ENCODE data around the gene CDH4.

The CDH4 gene

GRCh38 chr20:61796738-61797137 lies 544.7 kb downstream of the CDH4 start:
- DNase-seq (ENCODE audit: low spot score) = no peak

GRCh38 chr20:61797200-61797599 lies 545.1 kb downstream of the CDH4 start:
- DNase-seq (ENCODE audit: low spot score) = no peak

DNA sequence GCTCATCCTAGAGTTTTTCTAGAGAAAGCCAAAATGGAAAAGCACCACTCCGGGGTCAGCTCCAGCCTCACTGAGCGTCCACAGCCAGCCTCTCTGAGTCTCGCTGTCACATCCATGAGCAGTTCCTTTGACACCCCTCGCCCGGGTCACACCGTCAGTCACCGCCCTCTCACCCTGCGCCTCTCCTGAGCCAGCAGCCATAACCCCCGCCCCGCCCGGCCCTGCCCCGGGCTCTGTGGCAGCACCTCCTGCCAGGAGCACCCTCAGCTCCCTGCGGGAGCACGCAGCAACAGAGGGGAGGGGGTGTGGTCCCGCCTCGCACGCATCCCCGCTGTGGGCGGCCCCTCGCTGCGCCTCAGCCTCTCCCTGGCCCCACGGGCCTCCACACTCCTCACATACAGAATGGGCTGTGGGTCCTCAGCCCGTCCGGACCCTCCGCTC lies 545.9 kb downstream of the CDH4 start:
- no peak for DNase-seq (ENCODE audit: low spot score)

DNA sequence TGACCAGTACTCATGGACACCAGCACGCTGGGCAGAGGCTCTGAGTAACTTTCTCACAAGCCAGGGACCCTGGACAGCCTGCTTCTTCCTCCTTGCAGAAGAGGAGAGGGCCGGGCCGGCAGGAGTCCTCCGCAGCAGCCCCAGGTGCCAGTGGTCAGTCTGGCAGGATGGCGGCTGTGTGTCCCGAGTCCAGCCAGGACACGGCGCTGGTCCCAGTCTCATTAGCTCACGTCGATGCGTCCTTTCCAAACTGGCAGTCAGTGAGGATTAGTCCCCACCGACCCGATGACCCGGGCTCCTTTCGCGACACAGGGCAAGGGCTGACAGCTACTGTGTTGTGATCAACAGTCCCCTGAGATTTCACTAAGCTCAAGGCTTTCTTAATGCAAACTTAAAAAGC lies 546.6 kb downstream of the CDH4 start:
- DNase-seq (ENCODE audit: low spot score) = no peak

- no peak for DNase-seq (ENCODE audit: low spot score)
These were observed 547.4 kb downstream of the CDH4 start for GRCh38 chr20:61799394-61799923.

DNA sequence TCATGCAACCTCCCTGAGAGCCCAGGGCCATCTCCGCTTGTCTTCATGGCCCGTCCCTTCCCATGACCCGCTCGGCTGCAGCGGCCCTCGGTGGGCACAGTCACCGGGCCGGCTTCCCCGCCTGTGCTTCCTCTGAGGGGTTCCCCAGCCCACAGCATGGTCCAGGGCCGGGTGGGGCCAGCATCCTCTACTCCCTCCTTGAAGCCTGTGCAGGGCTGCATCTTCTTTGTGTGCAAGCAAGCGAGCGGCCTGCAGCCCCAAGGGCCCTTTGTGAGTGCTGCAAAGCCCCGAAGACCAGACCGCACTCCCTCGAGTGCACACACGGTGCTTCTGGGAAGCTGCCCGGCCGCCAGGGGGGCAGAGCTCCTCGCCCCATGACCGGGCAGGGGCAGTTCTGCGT lies 547.9 kb downstream of the CDH4 start:
- no peak for DNase-seq (ENCODE audit: low spot score)

GRCh38 chr20:61800359-61801064 lies 548.5 kb downstream of the CDH4 start:
- DNase-seq (ENCODE audit: low spot score) = no peak

DNA sequence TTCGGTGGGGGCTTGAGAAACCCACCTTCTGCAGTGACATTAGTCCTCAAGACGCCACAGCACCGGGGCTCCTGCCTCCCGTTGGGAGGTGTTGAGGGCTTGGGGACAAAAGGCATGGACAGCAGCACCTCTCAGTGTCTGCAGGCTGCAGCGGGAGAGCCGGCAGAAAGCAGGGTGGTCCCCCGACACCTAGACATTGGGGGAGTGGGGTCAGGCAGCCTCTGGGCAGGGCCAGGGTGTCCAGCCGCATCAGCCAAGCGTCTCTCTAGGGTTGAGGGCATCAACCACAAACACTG lies 549.0 kb downstream of the CDH4 start:
- DNase-seq (ENCODE audit: low spot score) = no peak

DNA sequence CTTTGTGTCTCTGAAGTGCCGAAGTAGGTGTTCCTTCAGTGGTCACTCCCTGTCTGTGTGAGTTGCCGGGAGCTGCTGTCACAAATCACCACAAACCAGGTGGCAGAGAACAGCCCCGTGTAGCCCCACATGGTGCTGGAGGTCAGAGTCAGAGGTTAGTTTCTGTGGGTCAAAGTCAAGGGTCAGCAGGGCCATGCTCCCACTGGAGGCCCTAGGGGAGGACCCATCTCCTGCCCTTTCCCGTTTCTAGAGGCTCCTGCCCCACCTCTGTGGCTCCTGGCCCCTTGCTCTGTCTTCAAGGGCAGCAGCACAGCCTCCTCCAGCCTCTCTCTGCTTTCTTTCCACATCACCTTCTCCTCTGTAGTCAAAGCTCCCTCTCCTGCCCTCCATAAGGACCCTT lies 549.4 kb downstream of the CDH4 start:
- no peak for DNase-seq (ENCODE audit: low spot score)

- no peak for DNase-seq (ENCODE audit: low spot score)
These were observed 549.9 kb downstream of the CDH4 start for GRCh38 chr20:61801857-61802442.

- DNase-seq (ENCODE audit: low spot score) = no peak
These were observed 550.8 kb downstream of the CDH4 start for GRCh38 chr20:61802721-61803311.

GRCh38 chr20:61803416-61803914 lies 551.4 kb downstream of the CDH4 start:
- DNase-seq (ENCODE audit: low spot score) = no peak

DNA sequence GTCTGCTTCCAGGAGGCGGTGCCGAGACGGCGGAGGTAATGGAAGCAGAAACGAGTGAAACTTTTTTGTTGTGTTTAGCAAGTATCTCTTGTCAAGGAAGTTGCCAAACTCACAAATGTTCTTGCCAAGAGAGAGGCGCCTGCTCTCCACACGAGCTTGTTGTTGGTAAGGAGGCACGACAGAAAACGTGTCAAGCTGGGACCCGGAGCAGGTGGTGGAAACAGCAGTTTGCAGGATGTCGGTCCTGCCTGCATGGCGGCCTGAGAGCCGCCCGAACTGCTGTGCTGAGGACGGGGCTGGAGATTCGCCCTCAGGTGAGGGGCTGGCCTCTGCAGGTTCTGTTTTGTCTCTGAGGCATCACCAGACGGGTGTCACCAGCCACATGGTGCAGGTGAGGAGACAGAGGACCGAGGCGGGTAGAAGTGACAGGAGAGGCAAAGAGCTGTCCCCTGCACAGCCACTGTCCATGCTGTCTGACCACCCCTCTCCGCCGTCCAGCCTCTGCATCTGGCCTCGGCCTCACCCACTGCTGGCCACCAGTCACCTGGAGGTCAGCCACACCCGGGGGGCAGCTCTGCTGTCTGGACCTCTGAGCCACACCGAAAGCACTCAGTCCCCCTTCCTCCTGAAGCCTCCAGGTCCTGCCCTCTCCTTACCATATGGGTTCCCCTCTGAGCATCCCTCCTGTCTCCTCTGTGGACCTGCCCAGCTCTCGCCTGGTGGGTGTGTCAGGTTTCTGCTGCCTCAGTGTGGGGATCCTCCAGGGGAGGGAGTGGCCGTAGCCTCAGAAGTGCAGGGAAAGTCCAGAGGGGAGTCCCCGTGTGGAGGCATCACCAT lies 552.1 kb downstream of the CDH4 start:
- no peak for DNase-seq (ENCODE audit: low spot score)

DNA sequence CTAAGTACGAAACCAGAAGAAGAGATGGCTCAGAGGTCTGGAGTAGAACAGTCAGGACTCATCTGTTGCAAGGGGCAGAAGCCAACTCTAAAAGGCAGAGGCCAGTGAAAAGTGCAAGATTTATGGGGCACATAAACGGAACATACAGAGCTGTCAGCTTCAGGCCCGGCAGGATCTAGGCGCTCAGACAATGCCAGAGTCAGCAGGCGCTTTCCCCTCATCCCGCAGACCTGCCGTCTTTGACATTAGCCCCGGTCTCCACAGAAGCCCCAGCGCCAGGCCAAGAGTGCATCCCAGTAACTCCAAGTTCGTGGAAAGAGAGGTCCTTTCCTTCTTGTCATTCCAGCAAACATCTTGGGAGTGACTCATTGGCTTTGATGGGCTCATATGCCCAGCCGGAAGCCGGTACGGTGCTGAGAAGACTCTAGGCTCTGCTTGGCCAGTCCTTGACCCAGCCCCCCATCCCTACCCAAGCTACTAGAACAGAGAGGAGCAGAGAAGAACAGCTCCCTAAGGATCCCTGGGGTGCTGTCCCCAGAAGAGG lies 552.8 kb downstream of the CDH4 start:
- DNase-seq (ENCODE audit: low spot score) = no peak

DNA sequence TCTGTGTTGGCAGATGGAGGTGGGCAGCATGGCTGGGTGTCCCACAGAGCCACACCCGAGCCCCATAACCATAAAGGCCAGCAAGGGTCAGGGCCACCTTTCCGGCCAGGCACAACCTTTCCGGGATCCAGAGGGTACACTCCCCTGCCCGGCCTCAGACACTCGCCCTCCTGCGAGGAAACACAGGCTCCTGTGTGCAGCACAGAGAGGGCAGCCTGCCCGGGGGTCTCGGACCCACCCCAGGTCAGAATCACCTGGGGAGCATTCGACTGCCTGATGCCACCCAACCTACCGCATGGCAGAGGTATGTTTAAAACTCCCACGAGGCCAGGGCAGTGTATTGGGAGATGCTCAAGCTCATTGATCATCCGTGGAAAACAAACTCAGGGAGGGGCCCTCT lies 553.3 kb downstream of the CDH4 start:
- DNase-seq (ENCODE audit: low spot score) = no peak

GRCh38 chr20:61805781-61806180 lies 553.7 kb downstream of the CDH4 start:
- no peak for DNase-seq (ENCODE audit: low spot score)

GRCh38 chr20:61806314-61806713 lies 554.3 kb downstream of the CDH4 start:
- no peak for DNase-seq (ENCODE audit: low spot score)

GRCh38 chr20:61806995-61807394 lies 554.9 kb downstream of the CDH4 start:
- no peak for DNase-seq (ENCODE audit: low spot score)

- DNase-seq (ENCODE audit: low spot score) = no peak
These were observed 555.6 kb downstream of the CDH4 start for GRCh38 chr20:61807471-61808160.

GRCh38 chr20:61808447-61808846 lies 556.4 kb downstream of the CDH4 start:
- no peak for DNase-seq (ENCODE audit: low spot score)

GRCh38 chr20:61809006-61809770 lies 557.1 kb downstream of the CDH4 start:
- DNase-seq (ENCODE audit: low spot score) = no peak
